ENCODE measurements around the gene P4HB. TPM values are rescaled to one million over a fixed set of nuclear protein-coding genes. Genes with fewer than 3 reads are reported as not detected.

P4HB gene
- total and polyA plus RNA-seq, 2 of the 4 experiments (the other 2 are of a cell fraction): 599 to 932 TPM

GRCh38 chr17:81895400-81895799 is 35.1 kb upstream of the P4HB start:
- no peak overlapping the region for H2AK5ac ChIP-seq (ENCODE audit: low read depth, low read length)
- no peak overlapping the region for H2BK5ac ChIP-seq (ENCODE audit: low read depth, low read length, poor library complexity, severe bottlenecking)
- no TSS peak for BruUV-seq (replicated peaks)
- intact Hi-C loops (cut with micrococcal nuclease) (no loop called here), in situ Hi-C loops (cut with MboI; ENCODE audit: low sequenced_read_pairs) (no loop called here), dilution Hi-C loops (cut with HindIII; ENCODE audit: low sequenced_read_pairs, unreplicated experiment) (no loop called here)
- H3K4me3 ChIP-seq (ENCODE audit: insufficient read depth, low read depth, low read length): no peak overlapping the region
- H2AK9ac ChIP-seq (replicated peaks; ENCODE audit: low read depth, low read length, poor library complexity): no peak overlapping the region
- no peaks in the 10 kb centered on the region for H3K27me3 ChIP-seq (ENCODE audit: control insufficient read depth, insufficient read depth, low read length)
- no peak overlapping the region for H4K91ac ChIP-seq (ENCODE audit: insufficient read depth, low read depth, low read length)
- H4K20me1 ChIP-seq (ENCODE audit: insufficient read depth, low read length): peaks cover 19% of the 10 kb centered on the region
- no peak overlapping the region for H3K4me2 ChIP-seq (ENCODE audit: low read depth, low read length)
- no peak overlapping the region for H3K14ac ChIP-seq (replicated peaks; ENCODE audit: low read depth, low read length)
- H3K9ac ChIP-seq (ENCODE audit: low read depth, low read length): no peak overlapping the region
- POLR2A ChIA-PET (ENCODE audit: unreplicated experiment): no interaction called here
- H3K9me3 ChIP-seq (ENCODE audit: control insufficient read depth, insufficient read depth, low read length): no peaks in the 10 kb centered on the region
- no peak overlapping the region for H3K56ac ChIP-seq (ENCODE audit: extremely low read depth, insufficient read depth, low read length)
- peaks cover 14% of the 10 kb centered on the region for H3K4me1 ChIP-seq (ENCODE audit: control insufficient read depth, insufficient read depth, low read length)
- H3K9me1 ChIP-seq (ENCODE audit: insufficient read depth, low read length): peaks cover 14% of the 10 kb centered on the region; the same call in 1 of the 2 replicates
- H3K27ac ChIP-seq (ENCODE audit: insufficient read depth, low read length): no peak overlapping the region
- H3K36me3 ChIP-seq (ENCODE audit: control insufficient read depth, insufficient read depth, low read length): peaks cover 40% of the 10 kb centered on the region
- H2AFZ ChIP-seq (replicated peaks; ENCODE audit: low read length, poor library complexity): no peak overlapping the region
- H3K23ac ChIP-seq (ENCODE audit: low read depth, low read length): no peak overlapping the region
- DNase-seq (no peak), ATAC-seq (ENCODE audit: low read depth) (no peak)
- WGBS, 2 experiments (ENCODE audit: extremely low coverage in 2 of 2, insufficient read length in 1 of 2): 98% methylated on average over 6 of the region's 11 CpGs; no CpG with 5 or more reads in 1 of the 2 experiments
- H4K5ac ChIP-seq (ENCODE audit: low read depth, low read length): no peak overlapping the region
- H2BK20ac ChIP-seq (ENCODE audit: low read depth, low read length): no peak overlapping the region
- TF ChIP-seq USF2 (IDR thresholded peaks at IDR 0.05; ENCODE audit: low read depth, low read length) (no peak), MAFK (IDR thresholded peaks at IDR 0.05; ENCODE audit: low read depth, low read length) (no peak), FOS (IDR thresholded peaks at IDR 0.05; ENCODE audit: low read depth, low read length) (no peak), RCOR1 (IDR thresholded peaks at IDR 0.05; ENCODE audit: insufficient replicate concordance, low read length) (no peak), CTCF (conservative IDR thresholded peaks at IDR 0.05; ENCODE audit: low read depth, low read length) (no peak), ELK1 (IDR thresholded peaks at IDR 0.05; ENCODE audit: borderline replicate concordance, low read depth, low read length) (no peak), CHD1 (IDR thresholded peaks at IDR 0.05; ENCODE audit: low read depth, low read length) (no peak), CEBPB (IDR thresholded peaks at IDR 0.05; ENCODE audit: low read depth, low read length) (no peak), MAZ (IDR thresholded peaks at IDR 0.05; ENCODE audit: borderline replicate concordance, low read depth, low read length) (no peak), POLR2A (IDR thresholded peaks at IDR 0.05; ENCODE audit: low read depth, low read length) (no peak), RFX5 (IDR thresholded peaks at IDR 0.05; ENCODE audit: low read depth, low read length) (no peak), RAD21 (IDR thresholded peaks at IDR 0.05; ENCODE audit: low read length) (no peak), MXI1 (IDR thresholded peaks at IDR 0.05; ENCODE audit: borderline replicate concordance, low read depth, low read length) (no peak), NFE2L2 (IDR thresholded peaks at IDR 0.05; ENCODE audit: low read depth, low read length) (no peak), BHLHE40 (IDR thresholded peaks at IDR 0.05; ENCODE audit: low read depth, low read length) (no peak), SMC3 (IDR thresholded peaks at IDR 0.05; ENCODE audit: low read depth, low read length) (no peak)
- H4K8ac ChIP-seq (ENCODE audit: low read depth in 2 of 2, low read length in 2 of 2): no peak overlapping the region
- CTCF ChIA-PET: no interaction called here
- H3K4ac ChIP-seq (ENCODE audit: low read depth, low read length): no peak overlapping the region
- H2BK120ac ChIP-seq (ENCODE audit: low read depth, low read length): no peak overlapping the region
- H3K79me1 ChIP-seq (ENCODE audit: low read depth in 1 of 2, low read length in 2 of 2): peaks cover 16 to 58% of the 10 kb centered on the region in 2 experiments
- H3K18ac ChIP-seq (ENCODE audit: low read depth, low read length): no peak overlapping the region
- H2BK15ac ChIP-seq (ENCODE audit: low read depth, low read length): no peak overlapping the region
